CD4-positive, alpha-beta T cell treated with Interferon gamma for 1 hour (primary cell): ENCODE measurements around the gene SPACDR.

Experiments
- DNase-seq: peaks from one replicate; pipeline ENCODE4 v3.0.0-alpha.2; 2020

The SPACDR gene

GRCh38 chr7:100407285-100408180, 56.5 kb downstream of the SPACDR start:
- peak; percentile 39 for DNase-seq

- no peak for DNase-seq
These were observed 57.3 kb downstream of the SPACDR start for GRCh38 chr7:100406767-100407166.
